Measurements from ENCODE around the gene BZW1. TPM values are rescaled to one million over a fixed set of nuclear protein-coding genes. Genes with fewer than 3 reads are reported as not detected.

Gene BZW1
- total RNA-seq, 1 donor from 2014 or later, result 233 TPM

DNA sequence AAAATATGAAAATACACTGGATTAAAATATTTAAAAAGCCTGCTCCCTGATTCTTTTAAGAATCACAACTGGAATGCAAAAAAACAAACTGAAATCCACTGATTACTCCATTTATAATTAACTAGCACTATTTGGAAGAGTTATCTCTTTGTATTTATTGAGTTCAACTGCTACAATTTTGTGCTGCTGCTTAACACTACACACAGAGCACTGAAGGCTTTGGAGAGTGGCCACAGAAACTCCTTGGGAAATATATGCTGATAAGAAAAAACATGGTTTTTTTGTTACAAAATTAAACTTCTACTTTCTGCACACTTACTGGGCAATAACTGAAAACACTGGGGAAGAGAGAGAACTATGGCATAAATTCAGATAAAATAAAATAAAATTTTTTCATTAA lies 19.8 kb upstream of the BZW1 start:
- Mint-ChIP-seq H3K27ac (no peak overlapping the region), H3K4me1 (peaks cover 23% of the 10 kb centered on the region), H3K27me3 (ENCODE audit: low read depth) (no peaks in the 10 kb centered on the region), H3K36me3 (no peaks in the 10 kb centered on the region), H3K9me3 (no peaks in the 10 kb centered on the region), H3K4me3 (no peak overlapping the region)
- no peak for DNase-seq (ENCODE audit: low spot score in 2 of 2, unreplicated experiment in 2 of 2)
- TF ChIP-seq, protein P1, sequence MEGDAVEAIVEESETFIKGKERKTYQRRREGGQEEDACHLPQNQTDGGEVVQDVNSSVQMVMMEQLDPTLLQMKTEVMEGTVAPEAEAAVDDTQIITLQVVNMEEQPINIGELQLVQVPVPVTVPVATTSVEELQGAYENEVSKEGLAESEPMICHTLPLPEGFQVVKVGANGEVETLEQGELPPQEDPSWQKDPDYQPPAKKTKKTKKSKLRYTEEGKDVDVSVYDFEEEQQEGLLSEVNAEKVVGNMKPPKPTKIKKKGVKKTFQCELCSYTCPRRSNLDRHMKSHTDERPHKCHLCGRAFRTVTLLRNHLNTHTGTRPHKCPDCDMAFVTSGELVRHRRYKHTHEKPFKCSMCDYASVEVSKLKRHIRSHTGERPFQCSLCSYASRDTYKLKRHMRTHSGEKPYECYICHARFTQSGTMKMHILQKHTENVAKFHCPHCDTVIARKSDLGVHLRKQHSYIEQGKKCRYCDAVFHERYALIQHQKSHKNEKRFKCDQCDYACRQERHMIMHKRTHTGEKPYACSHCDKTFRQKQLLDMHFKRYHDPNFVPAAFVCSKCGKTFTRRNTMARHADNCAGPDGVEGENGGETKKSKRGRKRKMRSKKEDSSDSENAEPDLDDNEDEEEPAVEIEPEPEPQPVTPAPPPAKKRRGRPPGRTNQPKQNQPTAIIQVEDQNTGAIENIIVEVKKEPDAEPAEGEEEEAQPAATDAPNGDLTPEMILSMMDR (IDR thresholded peaks at IDR 0.05; ENCODE audit: unreplicated experiment), result no peak

DNA sequence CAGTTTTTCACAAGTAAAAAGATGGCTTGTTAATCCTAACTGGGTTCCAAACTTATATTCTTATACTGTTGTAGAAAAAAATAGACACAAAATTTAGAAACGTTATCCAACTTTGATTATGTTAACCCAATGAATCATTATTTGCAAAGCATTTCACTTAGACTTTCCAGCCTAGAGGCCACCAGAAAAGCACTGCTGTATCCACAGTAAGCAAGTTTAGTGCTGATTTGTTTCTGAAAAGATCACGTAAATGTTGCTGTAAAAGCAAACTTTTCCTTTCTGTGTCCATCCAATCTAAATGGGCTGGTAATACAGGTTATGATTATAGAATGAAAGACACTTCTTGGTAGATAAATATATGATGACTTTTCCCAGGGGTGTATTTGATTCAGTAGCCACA lies 17.6 kb upstream of the BZW1 start:
- Mint-ChIP-seq H3K27ac (no peak overlapping the region), H3K27me3 (ENCODE audit: low read depth) (no peaks in the 10 kb centered on the region), H3K9me3 (no peaks in the 10 kb centered on the region), H3K36me3 (no peaks in the 10 kb centered on the region), H3K4me1 (peaks cover 10% of the 10 kb centered on the region), H3K4me3 (no peak overlapping the region)
- TF ChIP-seq, protein P1 (IDR thresholded peaks at IDR 0.05; ENCODE audit: unreplicated experiment), result no peak
- DNase-seq (ENCODE audit: low spot score in 2 of 2, unreplicated experiment in 2 of 2), result no peak

DNA sequence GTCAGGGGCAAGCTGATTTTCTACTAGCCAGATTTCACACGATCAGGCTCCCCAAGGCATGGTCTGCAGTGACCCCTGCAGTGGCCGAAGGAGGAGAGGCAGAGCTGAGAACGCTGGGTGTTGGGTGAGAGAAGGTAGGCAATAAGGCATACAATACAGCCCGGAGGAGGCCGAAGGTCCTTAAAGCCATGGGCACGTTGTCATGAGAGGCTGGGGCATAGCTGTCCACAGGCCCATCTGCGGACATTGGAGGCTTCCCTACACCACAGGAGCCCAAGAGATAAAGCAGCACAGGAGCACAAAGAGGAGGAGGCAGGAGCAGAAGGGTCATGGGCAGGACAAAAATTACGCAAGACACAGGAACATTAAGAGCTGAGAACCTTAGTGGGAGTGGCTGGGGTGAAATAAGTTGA lies 16.7 kb upstream of the BZW1 start:
- Mint-ChIP-seq H3K9me3 (no peaks in the 10 kb centered on the region), H3K4me1 (peaks cover 10% of the 10 kb centered on the region), H3K36me3 (no peaks in the 10 kb centered on the region), H3K27me3 (ENCODE audit: low read depth) (no peaks in the 10 kb centered on the region), H3K27ac (no peak overlapping the region), H3K4me3 (no peak overlapping the region)
- DNase-seq (ENCODE audit: low spot score in 2 of 2, unreplicated experiment in 2 of 2), result no peak
- TF ChIP-seq, protein P1 (IDR thresholded peaks at IDR 0.05; ENCODE audit: unreplicated experiment), result no peak

DNA sequence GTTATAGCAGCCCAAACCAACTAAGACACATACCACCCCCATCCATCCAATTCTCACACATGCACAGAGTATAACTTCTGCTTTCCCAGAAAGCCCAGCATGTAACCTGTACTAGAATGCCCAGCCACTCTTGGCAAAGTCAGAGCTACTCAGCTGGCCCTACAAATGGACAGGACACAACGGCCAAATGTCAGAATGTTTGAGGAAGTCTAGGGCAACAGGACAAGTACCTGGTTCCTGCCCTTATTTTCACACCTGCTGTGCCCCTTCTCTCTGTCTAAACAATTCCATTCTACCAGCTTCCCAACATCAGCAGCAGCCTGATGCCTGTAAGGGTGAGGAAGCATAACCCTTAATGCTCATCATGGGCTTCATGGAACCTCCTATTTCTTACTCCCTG lies 15.1 kb upstream of the BZW1 start:
- no peaks in the 10 kb centered on the region for H3K27me3 Mint-ChIP-seq (ENCODE audit: low read depth)
- H3K27ac Mint-ChIP-seq, result no peak overlapping the region
- peaks cover 2% of the 10 kb centered on the region for H3K9me3 Mint-ChIP-seq
- H3K36me3 Mint-ChIP-seq, result peaks cover 2% of the 10 kb centered on the region
- no peak overlapping the region for H3K4me3 Mint-ChIP-seq
- no peak for DNase-seq (ENCODE audit: low spot score in 2 of 2, unreplicated experiment in 2 of 2)
- TF ChIP-seq, protein P1 (IDR thresholded peaks at IDR 0.05; ENCODE audit: unreplicated experiment), result no peak
- H3K4me1 Mint-ChIP-seq, result peaks cover 10% of the 10 kb centered on the region

DNA sequence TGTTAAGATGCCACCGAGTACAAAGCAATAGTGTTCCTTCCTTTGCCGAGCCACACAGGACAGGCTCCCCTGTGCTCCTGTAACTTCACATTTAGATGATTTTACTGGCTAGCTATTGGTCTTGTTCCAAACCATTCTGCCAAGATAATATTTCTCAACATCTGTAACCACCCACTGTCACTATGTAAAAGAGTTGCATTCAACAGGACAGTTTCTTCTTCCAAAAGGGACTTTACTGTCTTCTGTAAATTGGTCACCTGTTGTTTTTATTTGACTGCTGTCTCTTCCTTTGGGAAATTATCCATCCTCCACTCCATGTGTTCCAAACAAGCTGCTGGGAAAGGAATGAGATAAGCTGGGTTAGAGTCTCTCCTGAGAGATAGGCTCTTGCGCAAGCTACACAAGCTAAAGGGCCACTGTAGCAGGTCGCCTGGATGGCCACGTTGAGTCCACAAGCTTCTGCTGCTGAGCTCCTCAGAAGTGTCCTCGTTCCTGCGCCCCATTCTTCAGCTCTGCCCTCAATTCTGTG lies 14.4 kb upstream of the BZW1 start:
- no peaks in the 10 kb centered on the region for H3K27me3 Mint-ChIP-seq (ENCODE audit: low read depth)
- H3K4me1 Mint-ChIP-seq, result peaks cover 10% of the 10 kb centered on the region
- H3K4me3 Mint-ChIP-seq, result no peak overlapping the region
- no peak for DNase-seq (ENCODE audit: low spot score in 2 of 2, unreplicated experiment in 2 of 2)
- TF ChIP-seq, protein P1 (IDR thresholded peaks at IDR 0.05; ENCODE audit: unreplicated experiment), result no peak
- peaks cover 3% of the 10 kb centered on the region for H3K36me3 Mint-ChIP-seq
- no peak overlapping the region for H3K27ac Mint-ChIP-seq
- H3K9me3 Mint-ChIP-seq, result peaks cover 5% of the 10 kb centered on the region

DNA sequence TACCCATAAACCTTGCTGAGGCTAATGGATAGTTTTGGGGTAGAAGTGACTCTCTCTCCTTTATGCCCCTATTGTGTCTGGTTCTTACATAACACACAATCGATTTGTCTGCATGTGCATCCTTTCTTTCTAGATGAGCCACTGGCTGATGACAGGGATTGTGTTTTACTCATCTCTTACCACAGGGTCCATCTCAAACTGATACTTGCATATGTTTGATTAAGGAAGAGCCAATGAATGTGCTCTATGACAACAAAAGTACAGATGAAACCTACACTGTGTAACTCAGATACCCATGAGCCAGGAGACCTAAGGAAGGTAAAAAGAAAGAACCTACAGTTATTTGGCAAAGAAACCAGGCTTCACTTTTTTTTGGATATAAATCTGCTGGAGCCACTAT lies 13.2 kb upstream of the BZW1 start:
- Mint-ChIP-seq H3K36me3 (peaks cover 3% of the 10 kb centered on the region), H3K27me3 (ENCODE audit: low read depth) (peaks cover 2% of the 10 kb centered on the region), H3K27ac (no peak overlapping the region), H3K4me3 (no peak overlapping the region), H3K9me3 (peaks cover 5% of the 10 kb centered on the region), H3K4me1 (peaks cover 10% of the 10 kb centered on the region)
- TF ChIP-seq, protein P1 (IDR thresholded peaks at IDR 0.05; ENCODE audit: unreplicated experiment), result no peak
- DNase-seq (ENCODE audit: low spot score in 2 of 2, unreplicated experiment in 2 of 2), result no peak
